PC-9 (cell line): ENCODE measurements around the gene SUCLA2.

Experiments
- CTCF ChIP-seq: fragments of 200-600 bp; sonication (generic); conservative IDR thresholded peaks from 2 replicates; pipeline ENCODE4 v1.6.1; 2017; ENCODE audit warnings: mixed run types, antibody characterized with exemption, mild to moderate bottlenecking, moderate library complexity
- EZH2 ChIP-seq: fragments of 200-600 bp; sonication (generic); IDR thresholded peaks from 2 replicates; pipeline ENCODE4 v1.8.0; 2017; ENCODE audit warnings: antibody characterized with exemption, low read depth

GRCh38 chr13:48040049-48040448 is 39.0 kb upstream of the SUCLA2 start:
- TF ChIP-seq CTCF = no peak
- no peak for TF ChIP-seq EZH2
